Endothelial cell of hepatic sinusoid (primary cell): Measurements from ENCODE around the gene GREB1L.
"Not testable (repeated sequence)": the region's sequence is repeated elsewhere in the genome, so short reads cannot be mapped to it uniquely, and the experiment has no call there.

ENCODE experiments used
- in situ Hi-C: cut with HindIII; loops from 2 replicates; pipeline ENCODE4 v1.10.0; 2017; ENCODE audit warnings: low sequenced_read_pairs

GREB1L gene

DNA sequence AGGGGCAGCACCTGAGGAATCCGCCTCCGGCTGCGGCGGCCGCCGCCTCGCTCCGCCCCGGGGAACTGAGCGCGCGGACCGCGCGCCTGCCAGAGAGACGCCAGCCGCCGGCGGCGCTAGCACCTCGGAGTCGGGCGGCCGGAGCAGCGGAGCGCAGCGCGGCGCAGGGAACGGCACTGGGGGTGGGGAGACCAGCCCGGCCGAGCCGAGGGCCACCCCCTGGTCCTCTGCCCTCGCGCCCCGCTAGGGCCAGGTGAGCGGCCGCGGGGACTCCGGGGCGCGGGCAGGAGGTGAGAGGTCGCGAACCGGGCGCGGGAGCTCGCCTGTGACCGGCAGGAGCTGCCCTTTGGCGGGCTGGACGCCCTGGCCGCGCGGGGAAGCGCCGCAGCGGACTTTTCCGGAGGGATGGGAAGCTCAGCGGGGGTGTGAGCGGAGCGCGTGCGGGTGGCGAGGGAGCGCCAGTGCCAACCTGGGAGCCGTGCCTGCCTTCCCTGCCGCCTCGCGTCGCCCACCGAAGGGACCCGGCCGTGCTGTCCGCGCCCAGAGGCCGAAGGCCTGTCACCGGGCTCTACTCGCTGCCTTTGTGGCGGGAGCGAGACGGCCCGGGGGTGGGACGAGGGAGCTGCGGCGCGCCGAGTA is at the start of gene GREB1L:
Gene GREB1L, plus strand, starts transcription at position 92 of the 639 bp plus-strand sequence. CDS start 141,287 bp downstream, outside the sequence.
- in situ Hi-C loops: no loop called here

DNA sequence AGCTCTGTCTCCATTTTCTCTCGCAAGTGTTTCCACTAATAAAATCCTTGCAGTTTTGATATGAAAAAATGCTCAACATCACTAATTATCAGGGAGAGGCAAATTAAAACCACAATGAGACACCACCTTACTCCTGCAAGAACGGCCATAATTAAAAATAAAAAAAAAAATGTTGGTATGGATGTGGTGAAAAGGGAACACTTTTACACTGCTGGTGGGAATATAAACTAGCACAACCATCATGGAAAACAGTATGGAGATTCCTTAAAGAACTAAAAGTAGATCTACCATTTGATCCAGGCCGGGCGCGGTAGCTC is 49.8 kb upstream of the GREB1L start:
- in situ Hi-C loops: no loop called here

GRCh38 chr18:21194871-21195771 is 46.9 kb upstream of the GREB1L start:
- in situ Hi-C loops: no loop called here

- in situ Hi-C loops: no loop called here
Measured at GRCh38 chr18:21196426-21196825, 45.6 kb upstream of the GREB1L start.

GRCh38 chr18:21203126-21203525 is 38.9 kb upstream of the GREB1L start:
- in situ Hi-C loops: loop anchor here (10.0 kb wide), 2 partner anchors 52 to 672 kb away; no protein-coding TSS in a partner anchor

- in situ Hi-C loops: loop anchor here (10.0 kb wide), 2 partner anchors 51 to 671 kb away; no protein-coding TSS in a partner anchor
Measured at GRCh38 chr18:21203542-21204241, 38.3 kb upstream of the GREB1L start.

DNA sequence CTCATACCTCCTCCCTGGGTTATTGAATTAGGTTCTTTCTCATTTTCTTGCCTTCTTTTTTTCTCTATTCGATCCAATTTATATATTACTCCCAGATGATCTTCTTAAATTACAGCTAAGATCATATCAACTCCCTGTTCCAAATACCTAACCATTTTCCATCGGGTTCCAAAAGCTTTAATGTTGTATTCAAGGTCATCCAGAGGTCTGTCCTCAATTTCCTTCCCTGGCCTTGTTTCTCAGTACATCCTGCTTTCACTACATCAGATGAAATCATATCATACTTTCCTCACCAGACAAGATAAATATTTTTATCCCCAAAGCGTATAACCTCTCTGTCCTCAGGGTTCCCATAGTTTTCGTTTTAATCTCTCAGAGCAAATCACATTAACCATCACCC is 36.3 kb upstream of the GREB1L start:
- in situ Hi-C loops: loop anchor here (5.0 to 10.0 kb wide), 3 partner anchors 49 to 669 kb away; no protein-coding TSS in a partner anchor

GRCh38 chr18:21210278-21210677 is 31.8 kb upstream of the GREB1L start:
- in situ Hi-C loops: no loop called here

DNA sequence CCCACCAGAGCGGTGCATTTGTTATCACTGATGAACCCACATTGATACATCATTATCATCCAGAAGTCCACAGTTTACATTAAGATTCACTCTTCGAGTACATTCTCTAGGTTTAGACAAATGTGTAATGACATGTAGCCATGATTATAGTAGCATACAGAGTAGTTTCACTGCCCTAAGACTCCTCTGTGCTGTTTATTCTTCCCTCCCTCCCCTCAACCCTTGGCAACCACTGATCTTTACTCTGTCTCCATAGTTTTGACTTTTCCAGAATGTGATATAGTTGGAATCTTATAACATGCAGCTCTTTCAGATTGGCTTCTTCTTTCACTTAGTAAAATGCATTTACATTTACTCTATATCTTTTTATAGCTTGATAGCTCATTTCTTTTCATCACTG is 31.2 kb upstream of the GREB1L start:
- in situ Hi-C loops: no loop called here

DNA sequence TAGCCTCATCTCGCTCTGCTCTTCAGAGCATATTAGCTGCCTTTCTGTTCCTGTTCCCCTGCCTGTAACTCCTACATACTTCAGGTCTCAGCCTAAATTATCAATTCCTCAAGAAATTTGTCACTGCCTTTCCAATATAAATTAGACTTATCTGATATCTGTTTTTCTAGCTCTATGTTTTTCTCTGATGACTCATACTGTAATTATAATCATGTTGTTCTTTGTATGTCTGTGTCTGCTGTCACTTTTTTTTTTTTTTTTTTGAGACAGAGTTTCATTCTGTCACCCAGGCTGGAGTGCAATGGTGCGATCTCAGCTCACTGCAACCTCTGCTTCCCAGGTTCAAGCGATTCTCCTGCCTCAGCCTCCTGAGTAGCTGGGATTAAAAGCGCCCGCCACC is 27.6 kb upstream of the GREB1L start:
- in situ Hi-C loops: not testable (repeated sequence)

DNA sequence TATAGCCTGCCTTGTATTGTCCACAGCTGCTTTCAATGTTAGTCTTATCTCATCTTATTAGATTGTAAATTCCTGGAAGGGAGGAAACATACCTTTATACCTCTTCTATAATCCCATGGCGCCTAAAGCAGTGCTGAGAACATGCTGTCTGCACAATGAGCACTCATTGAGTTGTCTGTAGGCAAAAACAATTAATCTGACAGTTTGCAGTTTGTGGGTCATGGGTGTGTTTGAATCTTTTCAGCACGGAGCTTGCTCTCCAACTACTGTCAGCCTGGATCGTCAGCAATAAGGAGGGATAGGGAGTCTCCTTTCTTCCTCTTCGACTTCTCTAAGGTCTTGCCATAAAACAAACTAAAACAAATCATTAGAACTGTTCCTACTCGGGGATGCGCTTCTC is 26.5 kb upstream of the GREB1L start:
- in situ Hi-C loops: no loop called here

DNA sequence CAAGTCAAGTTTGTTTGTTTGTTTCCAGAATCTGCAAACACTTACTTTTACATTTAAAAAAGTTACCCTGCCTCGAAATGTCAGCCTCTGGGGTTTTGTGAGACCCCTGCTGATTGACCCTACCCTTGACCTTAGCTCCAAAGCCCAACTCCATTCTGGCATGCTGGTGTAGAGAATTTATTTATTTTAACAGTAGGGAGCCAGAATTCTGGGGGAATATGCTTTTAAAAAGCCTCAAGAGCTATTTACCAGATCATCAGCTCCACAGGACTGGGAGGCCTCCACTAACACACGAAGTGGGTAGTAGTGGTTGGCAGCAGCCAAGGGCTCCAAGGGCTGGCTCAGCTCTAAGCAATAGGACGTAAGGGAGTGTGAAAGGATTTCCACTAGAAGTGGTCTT is 23.2 kb upstream of the GREB1L start:
- in situ Hi-C loops: no loop called here

GRCh38 chr18:21230436-21230835 is 11.6 kb upstream of the GREB1L start:
- in situ Hi-C loops: no loop called here

GRCh38 chr18:21241301-21242048 is 557 bp upstream of the GREB1L start:
- in situ Hi-C loops: no loop called here

DNA sequence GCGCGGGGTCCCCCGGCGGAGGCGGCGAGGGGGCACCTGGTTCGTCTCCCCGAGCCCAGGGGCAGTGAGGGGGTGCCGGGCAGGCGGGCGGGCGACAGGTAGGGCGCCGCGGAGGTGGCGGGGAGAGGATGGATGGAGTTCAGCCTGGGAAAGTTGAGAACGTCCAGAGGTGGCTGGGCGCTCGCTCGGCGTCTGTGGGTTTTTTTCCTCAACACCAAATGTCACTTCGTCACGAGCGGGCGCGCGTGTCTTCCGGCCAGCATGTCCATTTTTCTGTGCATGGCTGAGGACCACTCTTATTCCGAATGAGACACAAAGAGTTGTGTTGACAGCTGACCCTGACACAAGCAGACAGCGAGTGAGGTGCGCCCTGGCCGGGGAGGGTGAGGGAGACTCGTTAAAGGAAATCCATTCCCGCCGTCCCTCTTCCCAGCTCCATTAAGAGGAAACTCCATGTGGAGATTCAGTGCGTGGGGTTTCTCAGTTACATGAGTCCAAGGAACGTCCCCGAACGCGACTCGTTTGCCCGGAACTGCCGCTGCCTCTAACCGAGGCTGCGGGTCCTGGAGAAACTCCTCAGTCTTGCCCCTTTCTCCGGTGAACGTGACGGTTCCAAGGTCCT is 859 bp downstream of the GREB1L start:
- in situ Hi-C loops: no loop called here

DNA sequence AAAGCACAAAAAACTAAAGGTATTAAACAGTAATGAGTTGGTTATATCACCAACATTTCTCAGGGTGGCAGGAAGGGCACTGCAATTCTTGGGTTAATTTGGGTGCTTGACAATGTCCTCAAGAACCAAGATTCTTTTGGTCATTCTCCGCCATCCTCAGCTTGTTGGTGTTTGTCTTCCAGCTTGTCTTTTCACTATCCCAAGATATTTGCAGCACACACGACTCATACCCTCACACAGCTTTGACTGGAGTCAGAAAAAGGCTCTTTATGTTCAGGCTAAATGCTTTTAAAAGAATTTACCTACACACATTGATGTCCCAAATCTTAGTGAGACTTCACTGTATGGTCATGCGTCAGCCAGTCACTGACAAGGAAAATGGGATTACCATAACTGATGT is 12.5 kb downstream of the GREB1L start:
- in situ Hi-C loops: loop anchor here (10.0 kb wide), 1 partner anchor 50 kb away; no protein-coding TSS in a partner anchor

DNA sequence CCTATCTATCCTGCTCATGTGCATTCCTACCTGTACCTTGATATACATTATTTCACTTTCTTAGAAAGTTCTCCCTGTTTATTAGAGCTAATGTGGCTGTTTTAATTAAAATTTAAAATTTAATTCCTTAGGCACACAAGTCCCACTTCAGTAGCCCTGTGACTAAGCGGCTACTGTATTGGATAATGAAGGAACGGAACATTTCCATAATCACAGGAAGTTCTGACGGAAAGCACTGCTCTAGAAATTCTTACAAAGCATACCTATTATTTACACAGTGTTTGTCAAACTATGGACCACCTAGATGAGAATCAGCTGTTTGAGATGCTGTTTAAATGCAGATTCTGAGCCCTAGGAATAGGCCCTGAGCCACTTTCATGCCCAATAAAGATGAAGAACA is 13.2 kb downstream of the GREB1L start:
- in situ Hi-C loops: loop anchor here (5.0 to 10.0 kb wide), 2 partner anchors 50 to 107 kb away; no protein-coding TSS in a partner anchor

GRCh38 chr18:21257386-21257785 is 15.4 kb downstream of the GREB1L start:
- in situ Hi-C loops: loop anchor here (5.0 to 10.0 kb wide), 2 partner anchors 53 to 105 kb away; no protein-coding TSS in a partner anchor

DNA sequence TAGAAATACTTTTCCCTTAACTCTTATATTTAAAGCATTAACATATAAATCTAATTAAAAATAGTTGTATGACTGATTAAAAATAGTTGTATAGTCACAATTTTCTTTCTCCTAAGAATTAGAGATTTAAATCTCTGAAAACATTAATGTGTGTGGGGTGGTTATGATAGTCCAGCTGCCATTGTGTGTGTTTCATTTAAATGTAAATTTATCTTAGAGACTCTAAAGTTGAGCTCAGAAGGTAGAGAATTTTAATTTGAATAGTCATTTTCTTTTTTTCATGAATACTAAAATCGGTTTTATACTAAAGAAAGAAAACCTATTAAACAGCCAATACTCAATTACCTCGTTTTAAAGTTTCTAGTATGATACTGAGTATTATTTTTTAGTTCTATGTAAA is 18.6 kb downstream of the GREB1L start:
- in situ Hi-C loops: no loop called here

GRCh38 chr18:21261352-21261751 is 19.3 kb downstream of the GREB1L start:
- in situ Hi-C loops: no loop called here
